ENCODE measurements around the gene AOX1. TPM values are rescaled to one million over a fixed set of nuclear protein-coding genes. Genes with fewer than 3 reads are reported as not detected.
"Not testable (repeated sequence)": the region's sequence is repeated elsewhere in the genome, so short reads cannot be mapped to it uniquely, and the experiment has no call there.

The AOX1 gene
- total RNA-seq, 2 experiments from 2014 or later: 0.45 to 0.79 TPM

- CTCF ChIA-PET: no interaction called here
- Mint-ChIP-seq H3K4me1 (ENCODE audit: low read depth) (peaks cover 10% of the 10 kb centered on the region), H3K4me3 (no peak overlapping the region), H3K27ac (no peak overlapping the region), H3K9me3 (no peaks in the 10 kb centered on the region), H3K27me3 (ENCODE audit: low read depth) (no peaks in the 10 kb centered on the region), H3K36me3 (ENCODE audit: low read depth) (no peaks in the 10 kb centered on the region)
- intact Hi-C loops (cut with micrococcal nuclease): loop anchor here (1.0 to 5.0 kb wide), 4 partner anchors 84 to 194 kb away; partner anchors contain the start of gene BZW1
- peak; percentile 29 for DNase-seq
Observed at GRCh38 chr2:200618590-200619021, 32.8 kb downstream of the AOX1 start.

- H3K9me3 Mint-ChIP-seq: no peaks in the 10 kb centered on the region
- H3K36me3 Mint-ChIP-seq (ENCODE audit: low read depth): no peaks in the 10 kb centered on the region
- no peaks in the 10 kb centered on the region for H3K27me3 Mint-ChIP-seq (ENCODE audit: low read depth)
- no peak overlapping the region for H3K4me3 Mint-ChIP-seq
- intact Hi-C loops (cut with micrococcal nuclease): loop anchor here (2.0 to 5.0 kb wide), 2 partner anchors 84 to 193 kb away; partner anchors contain the start of gene BZW1
- no peak overlapping the region for H3K27ac Mint-ChIP-seq
- H3K4me1 Mint-ChIP-seq (ENCODE audit: low read depth): peaks cover 10% of the 10 kb centered on the region
- no peak for DNase-seq
- CTCF ChIA-PET: no interaction called here
Observed at GRCh38 chr2:200619279-200619678, 33.5 kb downstream of the AOX1 start.

- no peak for DNase-seq
- H3K4me3 Mint-ChIP-seq: no peak overlapping the region
- intact Hi-C loops (cut with micrococcal nuclease): no loop called here
- CTCF ChIA-PET: no interaction called here
- H3K27me3 Mint-ChIP-seq (ENCODE audit: low read depth): no peaks in the 10 kb centered on the region
- no peak overlapping the region for H3K27ac Mint-ChIP-seq
- no peaks in the 10 kb centered on the region for H3K9me3 Mint-ChIP-seq
- no peaks in the 10 kb centered on the region for H3K36me3 Mint-ChIP-seq (ENCODE audit: low read depth)
- H3K4me1 Mint-ChIP-seq (ENCODE audit: low read depth): peaks cover 10% of the 10 kb centered on the region
Observed at GRCh38 chr2:200620606-200621390, 35.0 kb downstream of the AOX1 start.

GRCh38 chr2:200622106-200622505, 36.3 kb downstream of the AOX1 start:
- Mint-ChIP-seq H3K9me3 (no peaks in the 10 kb centered on the region), H3K27me3 (ENCODE audit: low read depth) (no peaks in the 10 kb centered on the region), H3K27ac (no peak overlapping the region), H3K36me3 (ENCODE audit: low read depth) (no peaks in the 10 kb centered on the region), H3K4me3 (no peak overlapping the region), H3K4me1 (ENCODE audit: low read depth) (peaks cover 10% of the 10 kb centered on the region)
- intact Hi-C loops (cut with micrococcal nuclease): no loop called here
- CTCF ChIA-PET: no interaction called here
- DNase-seq: no peak

- H3K4me3 Mint-ChIP-seq: no peak overlapping the region
- intact Hi-C loops (cut with micrococcal nuclease): no loop called here
- DNase-seq: no peak
- CTCF ChIA-PET: interaction anchor here (0.9 kb wide), 1 partner anchor 38 kb away, joined by 3 read pairs; the partner anchor contains the start of gene AOX1
- no peak overlapping the region for H3K27ac Mint-ChIP-seq
- no peaks in the 10 kb centered on the region for H3K4me1 Mint-ChIP-seq (ENCODE audit: low read depth)
- H3K9me3 Mint-ChIP-seq: no peaks in the 10 kb centered on the region
- no peaks in the 10 kb centered on the region for H3K36me3 Mint-ChIP-seq (ENCODE audit: low read depth)
- H3K27me3 Mint-ChIP-seq (ENCODE audit: low read depth): peaks cover 3% of the 10 kb centered on the region
Observed at GRCh38 chr2:200624026-200624425, 38.2 kb downstream of the AOX1 start.

GRCh38 chr2:200624658-200625057, 38.8 kb downstream of the AOX1 start:
- no peaks in the 10 kb centered on the region for H3K36me3 Mint-ChIP-seq (ENCODE audit: low read depth)
- H3K4me3 Mint-ChIP-seq: no peak overlapping the region
- peaks cover 8% of the 10 kb centered on the region for H3K27me3 Mint-ChIP-seq (ENCODE audit: low read depth)
- H3K27ac Mint-ChIP-seq: no peak overlapping the region
- intact Hi-C loops (cut with micrococcal nuclease): no loop called here
- H3K9me3 Mint-ChIP-seq: no peaks in the 10 kb centered on the region
- H3K4me1 Mint-ChIP-seq (ENCODE audit: low read depth): no peaks in the 10 kb centered on the region
- no peak for DNase-seq
- CTCF ChIA-PET: no interaction called here

- H3K9me3 Mint-ChIP-seq: no peaks in the 10 kb centered on the region
- CTCF ChIA-PET: no interaction called here
- peaks cover 10% of the 10 kb centered on the region for H3K27me3 Mint-ChIP-seq (ENCODE audit: low read depth)
- no peaks in the 10 kb centered on the region for H3K36me3 Mint-ChIP-seq (ENCODE audit: low read depth)
- DNase-seq: no peak
- no peak overlapping the region for H3K27ac Mint-ChIP-seq
- H3K4me3 Mint-ChIP-seq: no peak overlapping the region
- intact Hi-C loops (cut with micrococcal nuclease): no loop called here
- no peaks in the 10 kb centered on the region for H3K4me1 Mint-ChIP-seq (ENCODE audit: low read depth)
Observed at GRCh38 chr2:200625282-200625681, 39.5 kb downstream of the AOX1 start.

GRCh38 chr2:200625958-200626363, 40.1 kb downstream of the AOX1 start:
- intact Hi-C loops (cut with micrococcal nuclease): no loop called here
- Mint-ChIP-seq H3K27me3 (ENCODE audit: low read depth) (peaks cover 12% of the 10 kb centered on the region), H3K9me3 (no peaks in the 10 kb centered on the region), H3K27ac (no peak overlapping the region), H3K36me3 (ENCODE audit: low read depth) (no peaks in the 10 kb centered on the region), H3K4me3 (no peak overlapping the region), H3K4me1 (ENCODE audit: low read depth) (no peaks in the 10 kb centered on the region)
- CTCF ChIA-PET: interaction anchor here (1.0 kb wide), 1 partner anchor 84 kb away, joined by 4 read pairs; no protein-coding TSS in a partner anchor
- no peak for DNase-seq

- H3K9me3 Mint-ChIP-seq: no peaks in the 10 kb centered on the region
- H3K27ac Mint-ChIP-seq: no peak overlapping the region
- no peak for DNase-seq
- H3K4me1 Mint-ChIP-seq (ENCODE audit: low read depth): no peaks in the 10 kb centered on the region
- peaks cover 15% of the 10 kb centered on the region for H3K27me3 Mint-ChIP-seq (ENCODE audit: low read depth)
- intact Hi-C loops (cut with micrococcal nuclease): no loop called here
- H3K36me3 Mint-ChIP-seq (ENCODE audit: low read depth): no peaks in the 10 kb centered on the region
- no peak overlapping the region for H3K4me3 Mint-ChIP-seq
- CTCF ChIA-PET: interaction anchor here (0.7 to 1.0 kb wide), 2 partner anchors 14 to 45 kb away, joined by 4 read pairs; no protein-coding TSS in a partner anchor
Observed at GRCh38 chr2:200627110-200627770, 41.4 kb downstream of the AOX1 start.

- CTCF ChIA-PET; H3K4me1 Mint-ChIP-seq (ENCODE audit: low read depth); H3K27ac Mint-ChIP-seq; intact Hi-C loops (cut with micrococcal nuclease); H3K9me3 Mint-ChIP-seq; H3K36me3 Mint-ChIP-seq (ENCODE audit: low read depth); DNase-seq; H3K4me3 Mint-ChIP-seq: not testable (repeated sequence)
- peaks cover 15% of the 10 kb centered on the region for H3K27me3 Mint-ChIP-seq (ENCODE audit: low read depth)
Observed at GRCh38 chr2:200628461-200628860, 42.6 kb downstream of the AOX1 start.

GRCh38 chr2:200631287-200631686, 45.5 kb downstream of the AOX1 start:
- Mint-ChIP-seq H3K36me3 (ENCODE audit: low read depth) (no peaks in the 10 kb centered on the region), H3K4me3 (no peak overlapping the region), H3K4me1 (ENCODE audit: low read depth) (no peaks in the 10 kb centered on the region), H3K27ac (no peak overlapping the region), H3K27me3 (ENCODE audit: low read depth) (peaks cover 20% of the 10 kb centered on the region), H3K9me3 (peaks cover 5% of the 10 kb centered on the region)
- no peak for DNase-seq
- intact Hi-C loops (cut with micrococcal nuclease): no loop called here
- CTCF ChIA-PET: no interaction called here

GRCh38 chr2:200634231-200634964, 48.6 kb downstream of the AOX1 start:
- DNase-seq: no peak
- H3K4me3 Mint-ChIP-seq: no peak overlapping the region
- CTCF ChIA-PET: no interaction called here
- peaks cover 5% of the 10 kb centered on the region for H3K9me3 Mint-ChIP-seq
- peaks cover 19% of the 10 kb centered on the region for H3K27me3 Mint-ChIP-seq (ENCODE audit: low read depth)
- H3K36me3 Mint-ChIP-seq (ENCODE audit: low read depth): no peaks in the 10 kb centered on the region
- no peak overlapping the region for H3K27ac Mint-ChIP-seq
- H3K4me1 Mint-ChIP-seq (ENCODE audit: low read depth): no peaks in the 10 kb centered on the region
- intact Hi-C loops (cut with micrococcal nuclease): no loop called here
